Ureter (tissue), 1 donor: ENCODE results near the gene GH1. TPM values are rescaled to one million over a fixed set of nuclear protein-coding genes. Genes with fewer than 3 reads are reported as not detected.
"Not testable (repeated sequence)": the region's sequence is repeated elsewhere in the genome, so short reads cannot be mapped to it uniquely, and the experiment has no call there.

Experiments
- DNase-seq: peaks from one replicate; pipeline ENCODE4 v3.0.0-alpha.2; 2020; ENCODE audit warnings: low spot score
- total RNA-seq: library from RNA; stranded (reverse); gene quantifications from one replicate; pipeline ENCODE4 v1.2.4, GENCODE V29; 2023
- donor health status: DM: yes; HTN: yes; CAD: no.

The GH1 gene
- total RNA-seq, 1 donor from 2014 or later, result not detected

DNA sequence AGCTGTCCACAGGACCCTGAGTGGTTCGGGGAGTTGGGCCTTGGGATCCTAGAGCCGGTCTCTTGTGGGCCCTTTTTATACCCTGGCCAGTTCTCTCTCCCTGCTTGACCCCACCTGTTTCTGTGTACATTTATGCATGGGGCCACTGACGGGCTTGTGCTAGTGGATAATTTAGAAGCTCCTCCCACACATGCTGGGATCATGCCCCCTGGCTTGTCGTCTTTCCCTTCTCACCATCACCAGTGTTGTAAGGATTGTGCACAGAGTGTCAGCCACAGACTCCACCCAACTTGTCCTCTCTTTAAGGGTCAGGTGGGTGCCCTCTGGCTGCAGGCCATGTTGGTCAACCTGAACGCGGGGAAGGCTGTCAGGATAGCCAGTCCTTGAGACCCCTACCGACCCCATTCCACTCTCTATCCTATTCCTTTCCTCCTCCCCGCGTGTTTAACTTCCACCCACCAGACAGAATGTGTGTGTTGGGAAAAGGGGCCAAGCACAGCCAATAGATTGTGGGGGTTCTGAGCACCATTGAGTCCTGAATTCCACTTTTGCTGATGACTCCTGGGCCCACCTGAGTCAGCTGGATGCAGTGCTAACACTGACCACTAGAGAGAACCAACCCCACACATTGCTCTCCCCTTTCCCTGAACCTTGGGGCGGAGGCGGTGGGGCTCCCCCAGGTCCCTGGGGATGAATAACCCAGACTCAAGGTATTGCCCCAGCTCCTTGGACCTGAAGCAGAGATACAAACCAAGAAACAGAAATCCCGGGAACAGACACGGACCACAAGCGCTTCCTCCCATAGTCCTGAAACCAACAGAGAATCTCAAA, 21.9 kb downstream of the GH1 start, which contains the start of gene CSH1:
Gene CSH1 (minus strand): TSS at position 51 of the 831 bp plus-strand sequence. CDS start 63 bp downstream, outside the sequence.
- not testable (repeated sequence) for DNase-seq

DNA sequence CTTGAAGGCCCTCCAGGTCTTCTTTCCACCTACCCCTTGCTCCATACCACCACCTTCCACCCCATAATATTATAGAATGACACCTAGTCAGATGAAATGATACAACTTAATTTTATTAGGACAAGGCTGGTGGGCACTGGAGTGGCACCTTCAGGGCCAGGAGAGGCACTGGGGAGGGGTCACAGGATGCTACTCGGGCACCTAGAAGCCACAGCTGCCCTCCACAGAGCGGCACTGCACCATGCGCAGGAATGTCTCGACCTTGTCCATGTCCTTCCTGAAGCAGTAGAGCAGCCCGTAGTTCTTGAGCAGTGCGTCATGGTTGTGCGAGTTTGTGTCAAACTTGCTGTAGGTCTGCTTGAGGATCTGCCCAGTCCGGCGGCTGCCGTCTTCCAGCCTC, 23.8 kb downstream of the GH1 start:
- DNase-seq, result not testable (repeated sequence)

DNA sequence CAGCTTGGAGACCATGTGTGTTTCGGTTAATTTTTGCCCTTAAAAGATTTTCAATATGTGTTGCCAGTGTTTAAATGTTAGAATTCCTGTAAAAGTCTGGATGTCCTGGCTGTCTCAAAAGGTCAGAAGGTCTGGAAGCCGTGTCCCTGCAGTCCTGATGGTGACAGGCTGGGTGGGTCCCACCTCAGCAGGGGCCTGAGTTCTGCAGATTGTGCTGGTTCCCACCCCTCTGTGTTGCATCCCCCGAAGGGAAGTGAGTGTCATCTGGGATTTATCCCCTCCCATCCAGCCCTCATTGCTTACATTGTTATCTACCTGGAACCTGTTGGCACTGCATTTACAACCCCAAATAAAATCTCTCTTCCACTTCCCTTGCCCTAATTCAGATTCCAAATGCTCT, 24.6 kb downstream of the GH1 start:
- DNase-seq, result not testable (repeated sequence)

DNA sequence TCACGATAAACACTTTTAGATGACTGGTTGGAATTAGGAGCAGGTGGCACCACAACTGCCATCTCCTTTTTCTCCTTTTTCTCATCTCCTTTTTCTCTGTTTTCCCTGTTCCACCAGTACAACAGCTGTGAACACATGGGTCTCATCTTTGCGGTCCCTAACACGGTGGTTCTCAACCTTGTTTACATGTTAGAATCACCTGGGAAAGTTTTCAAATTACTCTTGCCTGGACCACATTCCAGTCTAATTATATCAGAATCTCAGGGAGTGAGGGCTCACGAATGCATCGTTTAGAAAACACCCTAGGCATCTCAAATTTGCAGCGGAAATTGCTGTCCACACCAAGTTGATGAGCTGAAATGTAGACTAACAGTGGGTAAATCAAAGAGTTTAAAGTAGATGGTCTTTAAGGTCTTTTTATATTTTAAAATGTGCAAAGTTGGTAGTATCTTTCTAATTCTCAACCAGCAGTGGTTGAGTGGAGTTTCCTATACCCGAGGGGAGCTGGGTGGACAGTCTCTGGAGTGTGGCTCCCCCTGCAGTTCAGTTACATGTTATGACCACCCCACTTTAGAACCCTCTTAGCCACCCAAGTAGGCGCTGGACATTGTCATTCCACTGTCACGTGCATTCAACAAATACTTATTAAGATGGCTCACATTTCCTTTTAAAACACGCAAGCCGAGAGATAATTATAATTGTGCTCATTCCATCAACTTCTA, 26.2 kb downstream of the GH1 start:
- DNase-seq, result not testable (repeated sequence)

DNA sequence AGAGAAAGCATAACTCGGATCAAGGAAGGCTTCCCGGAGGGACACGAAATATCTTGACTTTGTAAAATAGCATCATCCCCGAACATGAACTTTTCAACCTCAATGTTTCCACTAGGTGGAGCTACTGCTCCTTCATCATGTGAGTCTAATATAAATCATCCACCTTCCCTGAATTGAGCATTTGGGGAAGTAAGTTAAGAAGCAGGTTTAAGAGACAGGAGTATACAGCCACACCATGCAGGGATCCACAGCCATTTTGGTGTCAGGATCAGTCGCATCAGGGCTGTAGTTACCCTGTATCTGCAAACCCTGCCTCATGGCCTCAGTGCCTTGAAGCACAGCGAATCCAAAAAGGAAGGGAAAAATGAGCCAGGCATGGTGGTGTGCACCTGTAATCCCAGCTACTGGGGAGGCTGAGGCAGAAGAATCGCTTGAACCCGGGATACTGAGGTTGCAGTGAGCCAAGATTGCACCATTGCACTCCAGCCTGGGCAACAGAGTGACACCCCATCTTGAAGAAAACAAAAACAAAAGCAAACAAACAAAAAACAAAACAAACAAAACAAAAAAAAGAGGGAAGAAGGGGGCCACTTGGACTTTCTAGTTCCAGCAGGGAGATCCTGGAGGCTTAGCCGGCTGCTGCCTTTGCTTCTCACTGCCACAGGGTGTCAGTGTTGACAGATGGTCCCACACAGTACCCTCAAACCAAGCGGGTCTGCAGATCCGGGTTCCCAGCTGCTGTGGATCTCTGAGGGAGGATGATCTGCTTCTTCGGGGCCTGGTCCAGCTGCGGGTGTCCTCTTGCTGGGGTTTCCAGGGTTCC, 29.4 kb downstream of the GH1 start:
- not testable (repeated sequence) for DNase-seq

DNA sequence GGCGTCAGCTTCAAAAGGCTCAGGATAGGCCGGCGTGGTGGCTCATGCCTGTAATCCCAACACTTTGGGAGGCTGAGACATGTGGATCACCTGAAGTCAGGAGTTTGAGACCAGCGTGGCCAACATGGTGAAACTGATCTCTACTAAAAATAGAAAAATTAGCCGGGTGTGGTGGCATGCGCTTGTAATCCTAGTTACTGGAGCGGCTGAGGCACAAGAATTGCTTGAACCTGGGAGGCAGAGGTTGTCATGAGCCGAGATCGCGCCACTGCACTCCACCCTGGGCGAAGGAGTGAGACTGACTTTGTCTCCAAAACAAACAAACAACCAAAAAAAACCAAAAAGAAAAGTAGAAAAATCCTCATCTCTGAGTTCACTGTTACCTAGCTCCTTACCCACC, 33.5 kb downstream of the GH1 start:
- DNase-seq, result not testable (repeated sequence)

DNA sequence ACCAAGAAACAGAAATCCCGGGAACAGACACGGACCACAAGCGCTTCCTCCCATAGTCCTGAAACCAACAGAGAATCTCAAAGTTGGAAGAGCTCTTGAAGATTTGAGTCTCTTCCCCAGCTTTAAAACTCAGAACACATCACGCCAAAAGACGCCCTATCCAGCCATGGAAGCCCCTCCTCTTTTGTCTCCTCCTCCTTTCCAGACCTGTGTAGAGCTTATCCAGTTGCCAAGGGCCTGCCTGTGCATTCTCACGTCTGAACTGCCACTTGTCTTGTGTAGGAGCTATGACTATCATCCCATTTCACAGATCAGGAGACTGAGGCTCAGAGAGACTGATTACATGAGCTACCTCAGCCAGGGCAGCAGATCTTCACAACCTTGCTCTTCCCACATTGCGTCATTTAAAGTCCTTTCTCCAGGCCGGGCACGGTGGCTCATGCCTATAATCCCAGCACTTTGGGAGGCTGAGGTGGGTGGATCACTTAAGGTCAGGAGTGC, 36.0 kb downstream of the GH1 start:
- not testable (repeated sequence) for DNase-seq

DNA sequence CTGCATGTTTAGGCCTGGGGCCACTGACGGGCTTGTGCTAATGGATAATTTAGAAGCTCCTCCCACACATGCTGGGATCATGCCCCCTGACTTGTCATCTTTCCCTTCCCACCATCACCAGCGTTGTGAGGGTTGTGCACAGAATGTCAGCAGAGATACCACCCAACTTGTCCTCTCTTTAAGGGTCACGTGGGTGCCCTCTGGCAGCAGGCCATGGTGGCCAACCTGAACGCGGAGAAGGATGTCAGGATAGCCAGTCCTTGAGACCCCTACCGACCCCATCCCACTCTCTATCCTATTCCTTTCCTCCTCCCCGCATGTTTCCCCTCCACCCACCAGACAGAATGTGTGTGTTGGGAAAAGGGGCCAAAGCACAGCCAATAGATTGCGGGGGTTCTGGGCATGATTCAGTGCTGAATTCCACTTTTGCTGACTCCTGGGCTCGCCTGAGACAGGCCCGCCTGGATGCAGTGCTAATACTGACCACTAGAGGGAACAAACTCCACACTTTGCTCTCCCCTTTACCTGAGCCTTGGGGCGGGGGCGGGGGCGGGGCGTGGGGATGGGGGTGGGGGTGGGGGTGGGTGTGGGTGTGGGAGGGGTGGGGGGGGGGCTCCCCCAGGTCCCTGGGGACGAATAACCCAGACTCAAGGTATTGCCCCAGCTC, 36.6 kb downstream of the GH1 start, which contains the start of gene GH2:
Gene GH2 (minus strand): TSS at position 10 of the 667 bp plus-strand sequence. CDS start 143 bp downstream, outside the sequence.
- DNase-seq, result peak; percentile 51

DNA sequence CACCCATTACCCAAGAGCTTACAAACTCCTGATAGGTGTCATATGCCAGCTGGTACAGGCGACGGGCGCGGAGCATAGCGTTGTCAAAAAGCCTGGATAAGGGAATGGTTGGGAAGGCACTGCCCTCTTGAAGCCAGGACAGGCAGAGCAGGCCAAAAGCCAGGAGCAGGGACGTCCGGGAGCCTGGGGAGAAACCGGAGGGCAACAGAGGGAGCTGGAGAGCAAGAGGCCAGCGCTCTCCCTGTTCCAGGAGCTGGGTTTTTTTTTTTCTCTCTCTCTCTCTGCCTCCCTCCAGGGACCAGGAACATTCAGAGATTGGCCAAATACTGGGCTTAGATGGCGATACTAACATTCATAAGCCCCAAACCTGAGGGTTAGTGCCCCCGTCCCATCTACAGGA, 37.3 kb downstream of the GH1 start:
- not testable (repeated sequence) for DNase-seq

DNA sequence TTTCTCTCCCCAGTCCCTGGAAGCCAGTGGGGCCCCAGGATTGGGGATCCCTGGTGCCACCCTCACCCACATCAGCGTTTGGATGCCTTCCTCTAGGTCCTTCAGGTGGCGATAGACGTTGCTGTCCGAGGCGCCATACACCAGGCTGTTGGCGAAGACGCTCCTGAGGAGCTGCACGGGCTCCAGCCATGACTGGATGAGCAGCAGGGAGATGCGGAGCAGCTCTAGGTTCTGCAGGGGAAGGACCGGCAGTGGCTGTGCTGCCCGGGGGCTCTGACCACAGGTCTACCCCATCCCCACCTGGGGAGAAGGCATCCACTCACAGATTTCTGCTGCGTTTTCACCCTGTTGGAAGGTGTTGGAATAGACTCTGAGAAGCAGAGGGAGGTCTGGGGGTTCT, 37.9 kb downstream of the GH1 start:
- DNase-seq, result no peak

DNA sequence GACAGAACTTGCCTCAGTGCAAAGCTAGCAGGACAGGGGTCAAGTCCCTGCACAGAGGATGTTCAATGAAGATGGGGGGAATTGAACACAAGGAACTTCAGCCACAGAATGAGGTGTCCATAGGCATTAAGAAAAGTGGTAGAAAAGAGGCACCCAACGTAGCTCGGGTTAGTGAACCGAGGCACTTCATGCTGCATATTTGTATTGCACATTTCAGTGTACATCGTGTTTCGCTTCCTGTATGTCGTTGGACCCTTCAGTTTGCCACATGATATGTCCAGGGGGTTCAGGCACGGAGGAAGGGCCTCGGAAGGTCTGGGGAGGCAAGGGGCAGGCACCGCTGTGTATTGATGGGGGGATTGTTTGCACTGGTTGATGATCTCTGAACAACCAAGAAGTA, 40.2 kb downstream of the GH1 start:
- DNase-seq, result not testable (repeated sequence)

DNA sequence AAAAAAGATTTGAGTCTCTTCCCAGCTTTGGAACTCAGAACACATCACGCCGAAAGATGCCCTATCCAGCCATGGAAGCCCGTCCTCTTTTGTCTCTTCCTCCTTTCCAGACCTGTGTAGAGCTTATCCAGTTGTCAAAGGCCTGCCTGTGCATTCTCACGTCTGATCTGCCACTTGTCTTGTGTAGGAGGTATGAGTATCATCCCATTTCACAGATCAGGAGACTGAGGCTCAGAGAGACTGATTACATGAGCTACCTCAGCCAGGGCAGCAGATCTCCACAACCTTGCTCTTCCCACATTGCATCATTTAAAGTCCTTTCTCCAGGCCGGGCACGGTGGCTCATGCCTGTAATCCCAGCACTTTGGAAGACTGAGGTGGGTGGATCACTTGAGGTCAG, 43.9 kb downstream of the GH1 start:
- DNase-seq, result not testable (repeated sequence)

DNA sequence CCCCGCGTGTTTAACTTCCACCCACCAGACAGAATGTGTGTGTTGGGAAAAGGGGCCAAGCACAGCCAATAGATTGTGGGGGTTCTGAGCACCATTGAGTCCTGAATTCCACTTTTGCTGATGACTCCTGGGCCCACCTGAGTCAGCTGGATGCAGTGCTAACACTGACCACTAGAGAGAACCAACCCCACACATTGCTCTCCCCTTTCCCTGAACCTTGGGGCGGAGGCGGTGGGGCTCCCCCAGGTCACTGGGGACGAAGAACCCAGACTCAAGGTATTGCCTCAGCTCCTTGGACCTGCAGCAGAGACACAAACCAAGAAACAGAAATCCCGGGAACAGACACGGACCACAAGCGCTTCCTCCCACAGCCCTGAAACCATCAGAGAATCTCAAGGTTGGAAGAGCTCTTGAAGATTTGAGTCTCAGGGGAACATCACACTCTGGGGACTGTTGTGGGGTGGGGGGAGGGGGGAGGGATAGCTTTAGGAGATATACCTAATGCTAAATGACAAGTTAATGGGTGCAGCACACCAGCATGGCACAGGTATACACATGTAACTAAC, 44.5 kb downstream of the GH1 start:
- not testable (repeated sequence) for DNase-seq

DNA sequence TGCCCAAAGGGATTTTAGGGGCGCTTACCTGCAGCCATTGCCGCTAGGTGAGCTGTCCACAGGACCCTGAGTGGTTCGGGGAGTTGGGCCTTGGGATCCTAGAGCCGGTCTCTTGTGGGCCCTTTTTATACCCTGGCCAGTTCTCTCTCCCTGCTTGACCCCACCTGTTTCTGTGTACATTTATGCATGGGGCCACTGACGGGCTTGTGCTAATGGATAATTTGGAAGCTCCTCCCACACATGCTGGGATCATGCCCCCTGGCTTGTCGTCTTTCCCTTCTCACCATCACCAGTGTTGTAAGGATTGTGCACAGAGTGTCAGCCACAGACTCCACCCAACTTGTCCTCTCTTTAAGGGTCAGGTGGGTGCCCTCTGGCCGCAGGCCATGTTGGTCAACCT, 45.1 kb downstream of the GH1 start, which contains the start of gene CSH2:
Gene CSH2 (minus strand): TSS at position 101 of the 400 bp plus-strand sequence. CDS start 63 bp downstream, at position 38.
- DNase-seq, result not testable (repeated sequence)

DNA sequence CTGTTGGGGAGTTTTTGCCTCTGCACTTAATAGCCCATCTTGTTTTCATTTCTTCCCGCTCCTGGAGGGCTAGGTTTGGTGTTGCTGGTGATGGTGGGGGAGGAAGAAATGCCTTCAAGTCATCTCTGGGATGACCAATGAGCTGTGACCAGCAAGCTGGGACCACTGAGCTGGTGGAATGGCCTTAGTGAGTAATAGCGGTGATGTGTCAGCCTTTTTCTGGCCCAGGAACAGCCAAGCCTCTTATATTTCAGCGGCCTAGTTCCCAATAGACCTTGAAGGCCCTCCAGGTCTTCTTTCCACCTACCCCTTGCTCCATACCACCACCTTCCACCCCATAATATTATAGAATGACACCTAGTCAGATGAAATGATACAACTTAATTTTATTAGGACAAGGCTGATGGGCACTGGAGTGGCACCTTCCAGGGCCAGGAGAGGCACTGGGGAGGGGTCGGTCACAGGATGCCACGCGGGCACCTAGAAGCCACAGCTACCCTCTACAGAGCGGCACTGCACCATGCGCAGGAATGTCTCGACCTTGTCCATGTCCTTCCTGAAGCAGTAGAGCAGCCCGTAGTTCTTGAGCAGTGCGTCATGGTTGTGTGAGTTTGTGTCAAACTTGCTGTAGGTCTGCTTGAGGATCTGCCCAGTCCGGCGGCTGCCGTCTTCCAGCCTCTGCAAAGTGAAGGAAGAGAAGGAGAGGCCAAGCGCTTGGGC, 46.8 kb downstream of the GH1 start:
- not testable (repeated sequence) for DNase-seq

DNA sequence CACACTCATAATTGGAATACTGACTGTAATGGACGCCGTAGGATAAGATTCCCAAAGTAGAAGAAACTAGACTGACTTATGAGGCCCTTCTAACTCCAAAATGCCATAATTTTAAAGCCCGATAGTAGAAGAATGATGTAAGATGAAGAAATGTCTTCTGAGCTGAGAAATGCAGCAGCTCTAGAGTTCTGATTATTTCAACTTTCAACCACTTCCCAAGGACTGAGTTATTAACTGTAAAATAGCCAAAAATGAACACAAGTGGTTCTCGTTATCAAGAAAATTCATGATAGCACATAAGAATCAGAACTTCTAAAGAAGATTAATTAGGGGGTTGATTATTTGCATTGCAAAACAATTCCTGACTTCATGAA, 48.4 kb downstream of the GH1 start:
- not testable (repeated sequence) for DNase-seq

DNA sequence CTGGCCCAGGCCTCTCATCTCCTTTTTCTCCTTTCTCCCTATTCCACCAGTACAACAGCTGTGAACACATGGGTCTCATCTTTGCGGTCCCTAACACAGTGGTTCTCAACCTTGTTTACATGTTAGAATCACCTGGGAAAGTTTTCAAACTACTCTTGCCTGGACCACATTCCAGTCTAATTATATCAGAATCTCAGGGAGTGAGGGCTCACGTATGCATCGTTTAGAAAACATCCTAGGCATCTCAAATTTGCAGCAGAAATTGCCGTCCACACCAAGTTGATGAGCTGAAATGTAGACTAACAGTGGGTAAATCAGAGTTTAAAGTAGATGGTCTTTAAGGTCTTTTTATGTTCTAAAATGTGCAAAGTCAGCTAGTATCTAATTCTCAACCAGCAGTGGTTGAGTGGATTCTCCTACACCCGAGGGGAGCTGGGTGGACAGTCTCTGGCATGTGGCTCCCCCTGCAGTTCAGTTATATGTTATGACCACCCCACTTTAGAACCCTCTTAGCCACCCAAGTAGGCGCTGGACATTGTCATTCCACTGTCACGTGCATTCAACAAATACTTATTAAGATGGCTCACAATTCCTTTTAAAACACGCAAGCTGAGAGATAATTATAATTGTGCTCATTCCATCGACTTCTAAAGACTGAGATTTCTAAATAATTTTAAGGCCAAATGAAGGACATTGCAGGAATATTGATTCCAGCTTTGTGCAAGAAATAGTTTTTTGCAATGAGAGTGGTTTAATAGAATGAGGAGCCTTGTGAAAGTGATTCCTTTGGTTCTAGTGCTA, 48.9 kb downstream of the GH1 start:
- DNase-seq, result not testable (repeated sequence)
